Body of pancreas (tissue), 4 donors: ENCODE measurements around the gene MAST4.

Source experiments
- CTCF ChIP-seq, 7 experiments: fragments of 450-650 bp in 4 of 7; fragments of 200-600 bp in 3 of 7; sonication (generic) in 3 of 7; IDR thresholded peaks; one replicate each; pipeline ENCODE4 v1.5.1; 2016 to 2019; ENCODE audit warnings: antibody characterized with exemption in 7 of 7
- POLR2A ChIP-seq, 3 donors: fragments of 450-650 bp; IDR thresholded peaks; one replicate each; pipeline ENCODE4 v1.6.1; 2016; ENCODE audit warnings: antibody characterized with exemption in 3 of 3, mild to moderate bottlenecking in 2 of 3

GRCh38 chr5:67188274-67189078, 592.3 kb downstream of the MAST4 start:
- no peak for TF ChIP-seq CTCF (IDR thresholded peaks at IDR 0.05)
- no peak for TF ChIP-seq POLR2A (IDR thresholded peaks at IDR 0.05)
